22Rv1 (cell line): ENCODE measurements around the gene LRCH3.

Experiments used
- H3K27ac ChIP-seq: fragments of 450-650 bp; 2 replicates; pipeline ENCODE4 v1.5.1; 2017
- CTCF ChIP-seq: fragments of 450-650 bp; IDR thresholded peaks from 2 replicates; pipeline ENCODE4 v1.5.1; 2017; ENCODE audit warnings: mild to moderate bottlenecking
- ZFX ChIP-seq: fragments of 450-650 bp; IDR thresholded peaks from 2 replicates; pipeline ENCODE4 v1.6.1; 2017; ENCODE audit warnings: antibody characterized with exemption, borderline replicate concordance

LRCH3 gene

DNA sequence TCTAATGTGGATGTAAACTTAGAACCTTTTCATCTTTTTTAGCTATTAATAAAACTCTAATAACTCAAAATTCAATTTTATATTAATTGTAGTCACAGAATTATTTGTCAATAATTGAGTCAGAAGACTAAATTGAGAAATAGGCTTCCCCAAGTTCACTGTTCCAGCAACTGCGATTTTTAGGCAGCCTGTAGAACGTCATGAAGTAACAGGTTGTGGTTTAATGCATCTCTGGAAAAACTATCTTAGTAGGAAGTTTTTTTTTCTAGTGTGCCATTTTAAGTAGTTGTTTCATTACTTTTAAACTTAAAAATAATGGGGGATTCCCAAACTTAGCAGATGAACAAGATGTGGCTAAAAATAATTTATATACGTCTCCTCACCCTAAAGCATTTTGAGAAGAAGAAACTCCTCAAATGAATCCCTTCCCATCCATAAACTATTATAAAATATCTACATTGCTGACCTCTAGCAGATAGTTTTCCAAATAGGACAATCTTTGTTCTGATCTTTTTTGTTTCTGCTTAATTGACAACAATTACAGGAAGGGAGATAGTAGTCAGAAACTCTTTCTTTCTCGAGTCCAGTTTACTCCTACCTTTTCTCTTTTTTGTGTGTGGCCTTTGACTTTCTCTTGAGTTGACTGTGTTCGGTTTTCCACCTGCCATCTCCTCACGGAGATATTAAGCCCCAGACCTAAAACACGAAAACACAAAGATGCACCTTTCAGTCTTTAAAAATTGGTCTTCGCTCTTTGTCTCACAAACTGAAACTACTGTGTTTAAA is 43.1 kb downstream of the LRCH3 start:
- no peak overlapping the region for H3K27ac ChIP-seq
- TF ChIP-seq ZFX (no peak), CTCF (no peak)

- TF ChIP-seq ZFX (no peak), CTCF (no peak)
These were observed 44.5 kb downstream of the LRCH3 start for GRCh38 chr3:197835509-197835908.

DNA sequence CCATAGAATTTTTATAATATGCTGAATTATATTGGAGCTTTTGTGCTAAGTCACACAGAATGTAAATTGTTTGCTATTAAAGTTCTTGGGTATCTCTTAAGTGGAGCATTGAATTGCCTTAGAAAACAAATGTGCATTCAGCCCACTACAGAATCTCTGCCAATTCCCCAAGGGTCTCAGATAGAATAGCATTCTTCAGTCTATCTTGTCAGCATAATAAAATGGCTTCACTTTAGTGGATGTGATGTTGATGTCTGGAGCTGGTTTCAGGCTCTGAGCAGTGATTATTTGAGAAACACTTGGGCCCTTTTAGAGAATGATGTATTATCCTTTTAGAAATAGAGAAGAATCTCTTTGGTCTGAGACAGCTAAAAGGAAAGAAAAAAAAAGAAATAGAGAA is 45.2 kb downstream of the LRCH3 start:
- TF ChIP-seq CTCF (no peak), ZFX (no peak)
- H3K27ac ChIP-seq = no peak overlapping the region

More at GRCh38 chr3:197835509-197835908, 44.5 kb downstream of the LRCH3 start:
- no peak overlapping the region for H3K27ac ChIP-seq

DNA sequence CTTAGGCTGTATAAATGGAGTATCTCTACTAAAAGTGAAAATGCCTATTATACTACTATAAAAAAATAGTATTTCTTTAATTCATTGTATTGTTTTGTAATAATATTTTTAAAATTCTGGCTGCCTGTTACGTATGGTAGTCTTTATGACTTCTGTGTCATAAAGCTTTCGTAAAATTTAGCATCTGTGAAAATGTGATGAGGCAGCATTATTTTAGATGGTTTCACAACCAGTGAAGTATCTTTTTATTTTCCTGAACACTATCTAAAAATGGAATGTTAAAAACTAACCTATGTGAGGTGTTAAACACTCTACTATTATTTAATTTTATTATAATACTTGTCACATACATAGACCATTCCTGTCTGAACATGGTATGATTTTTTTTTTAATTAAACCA is 46.2 kb downstream of the LRCH3 start:
- no peak overlapping the region for H3K27ac ChIP-seq
- no peak for TF ChIP-seq CTCF

GRCh38 chr3:197841789-197842188 is 50.7 kb downstream of the LRCH3 start:
- no peak overlapping the region for H3K27ac ChIP-seq
- TF ChIP-seq CTCF (no peak), ZFX (no peak)

DNA sequence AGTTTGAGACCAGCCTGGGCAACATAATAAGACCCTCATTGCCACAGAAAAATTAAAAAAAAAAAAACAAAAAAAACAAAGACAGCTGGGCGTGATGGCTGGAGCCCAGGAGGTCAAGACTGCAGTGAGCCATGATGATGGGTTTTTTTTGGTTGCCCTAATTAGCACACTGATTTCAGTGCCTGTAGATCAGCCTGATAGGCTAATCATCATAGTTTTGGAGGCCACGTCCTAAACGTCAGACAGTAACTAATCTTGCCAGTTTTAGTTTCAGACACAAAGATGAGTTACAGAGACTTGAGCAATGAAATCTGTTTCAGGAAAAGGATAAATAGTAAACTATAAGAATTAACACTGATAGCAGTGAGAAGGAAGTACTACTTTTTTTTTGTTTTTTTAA is 55.4 kb downstream of the LRCH3 start:
- H3K27ac ChIP-seq = no peak overlapping the region
- TF ChIP-seq CTCF = no peak
- no peak for TF ChIP-seq ZFX

GRCh38 chr3:197847866-197848401 is 56.9 kb downstream of the LRCH3 start:
- TF ChIP-seq ZFX = no peak
- no peak for TF ChIP-seq CTCF
- H3K27ac ChIP-seq = no peak overlapping the region
